ENCODE measurements around the gene GAS2L1. TPM values are rescaled to one million over a fixed set of nuclear protein-coding genes. Genes with fewer than 3 reads are reported as not detected.
A peak's percentile ranks its signal among the peaks of the same experiment; 100 is the strongest.

Gene GAS2L1
- total and polyA plus RNA-seq, 4 donors = 3.8 to 40.1 (median 16.3) TPM

GRCh38 chr22:29345932-29346331 is 39.5 kb downstream of the GAS2L1 start:
- Histone ChIP-seq H3K36me3 (ENCODE audit: control insufficient read depth in 4 of 4, insufficient read depth in 4 of 4, low read length in 4 of 4) (peaks cover 18 to 62% (median 27%) of the 10 kb centered on the region in 4 donors), H3K9me3 (ENCODE audit: control insufficient read depth in 4 of 4, insufficient read depth in 3 of 4, low read length in 3 of 4) (no peaks in the 10 kb centered on the region), H3K9ac (ENCODE audit: insufficient read depth in 1 of 2, low read length in 2 of 2) (no peak overlapping the region), H3K27ac (ENCODE audit: low read depth in 1 of 2, low read length in 1 of 2) (no peak overlapping the region), H3K4me1 (ENCODE audit: control insufficient read depth in 5 of 5, insufficient read depth in 5 of 5, low read length in 5 of 5) (peaks cover 0 to 6% (median 0%) of the 10 kb centered on the region in 5 donors), H3K4me3 (no peak overlapping the region), H3K27me3 (ENCODE audit: control insufficient read depth in 3 of 3, insufficient read depth in 3 of 3, low read length in 2 of 3) (no peaks in the 10 kb centered on the region)
- TF ChIP-seq CTCF (IDR thresholded peaks at IDR 0.05; ENCODE audit: control extremely low read depth, extremely low read depth) = no peak
- DNase-seq (no peak), ATAC-seq (ENCODE audit: insufficient read depth, low FRiP score) (no peak)

- Histone ChIP-seq H3K36me3 (ENCODE audit: control insufficient read depth in 4 of 4, insufficient read depth in 4 of 4, low read length in 4 of 4) (peaks cover 18 to 62% (median 28%) of the 10 kb centered on the region in 4 donors), H3K27ac (ENCODE audit: low read depth in 1 of 2, low read length in 1 of 2) (no peak overlapping the region), H3K4me1 (ENCODE audit: control insufficient read depth in 5 of 5, insufficient read depth in 5 of 5, low read length in 5 of 5) (peaks cover 0 to 6% (median 0%) of the 10 kb centered on the region in 5 donors), H3K4me3 (no peak overlapping the region), H3K27me3 (ENCODE audit: control insufficient read depth in 3 of 3, insufficient read depth in 3 of 3, low read length in 2 of 3) (no peaks in the 10 kb centered on the region), H3K9ac (ENCODE audit: insufficient read depth in 1 of 2, low read length in 2 of 2) (no peak overlapping the region), H3K9me3 (ENCODE audit: control insufficient read depth in 4 of 4, insufficient read depth in 3 of 4, low read length in 3 of 4) (no peaks in the 10 kb centered on the region)
- WGBS, 2 donors = 92 to 94% methylated on average over 4 of the region's 4 CpGs
- no peak for DNase-seq
- TF ChIP-seq CTCF (IDR thresholded peaks at IDR 0.05; ENCODE audit: control extremely low read depth, extremely low read depth) = no peak
- ATAC-seq (ENCODE audit: insufficient read depth, low FRiP score) = no peak
Observed at GRCh38 chr22:29346659-29347058, 40.2 kb downstream of the GAS2L1 start.

GRCh38 chr22:29348041-29348440 is 41.6 kb downstream of the GAS2L1 start:
- H3K27ac ChIP-seq (ENCODE audit: low read depth in 1 of 2, low read length in 1 of 2) = no peak overlapping the region
- H3K9me3 ChIP-seq (ENCODE audit: control insufficient read depth in 4 of 4, insufficient read depth in 3 of 4, low read length in 3 of 4) = no peaks in the 10 kb centered on the region
- peaks cover 22 to 62% (median 28%) of the 10 kb centered on the region in 4 donors for H3K36me3 ChIP-seq (ENCODE audit: control insufficient read depth in 4 of 4, insufficient read depth in 4 of 4, low read length in 4 of 4)
- ATAC-seq (ENCODE audit: insufficient read depth, low FRiP score) (no peak), DNase-seq (no peak)
- no peak for TF ChIP-seq CTCF (IDR thresholded peaks at IDR 0.05; ENCODE audit: control extremely low read depth, extremely low read depth)
- no peak overlapping the region for H3K9ac ChIP-seq (ENCODE audit: insufficient read depth in 1 of 2, low read length in 2 of 2)
- H3K4me3 ChIP-seq = no peak overlapping the region
- 93 to 95% methylated on average over 2 of the region's 2 CpGs for WGBS, 2 donors
- H3K27me3 ChIP-seq (ENCODE audit: control insufficient read depth in 3 of 3, insufficient read depth in 3 of 3, low read length in 2 of 3) = no peaks in the 10 kb centered on the region
- H3K4me1 ChIP-seq (ENCODE audit: control insufficient read depth in 5 of 5, insufficient read depth in 5 of 5, low read length in 5 of 5) = no peaks in the 10 kb centered on the region

GRCh38 chr22:29348956-29349355 is 42.5 kb downstream of the GAS2L1 start:
- DNase-seq (no peak), ATAC-seq (ENCODE audit: insufficient read depth, low FRiP score) (no peak)
- no peaks in the 10 kb centered on the region for H3K27me3 ChIP-seq (ENCODE audit: control insufficient read depth in 3 of 3, insufficient read depth in 3 of 3, low read length in 2 of 3)
- H3K9ac ChIP-seq (ENCODE audit: insufficient read depth in 1 of 2, low read length in 2 of 2) = no peak overlapping the region
- no peaks in the 10 kb centered on the region for H3K4me1 ChIP-seq (ENCODE audit: control insufficient read depth in 5 of 5, insufficient read depth in 5 of 5, low read length in 5 of 5)
- H3K9me3 ChIP-seq (ENCODE audit: control insufficient read depth in 4 of 4, insufficient read depth in 3 of 4, low read length in 3 of 4) = no peaks in the 10 kb centered on the region
- no peak for TF ChIP-seq CTCF (IDR thresholded peaks at IDR 0.05; ENCODE audit: control extremely low read depth, extremely low read depth)
- peak overlapping the region in 1 of 2 donors; percentile 9 for H3K27ac ChIP-seq (ENCODE audit: low read depth in 1 of 2, low read length in 1 of 2)
- peaks cover 24 to 65% (median 25%) of the 10 kb centered on the region in 4 donors for H3K36me3 ChIP-seq (ENCODE audit: control insufficient read depth in 4 of 4, insufficient read depth in 4 of 4, low read length in 4 of 4)
- no peak overlapping the region for H3K4me3 ChIP-seq
- WGBS, 2 donors = 93% methylated on average over 18 of the region's 18 CpGs
